OCI-LY1 (cell line): Measurements from ENCODE around the gene MS4A12.

ENCODE experiments used
- H2AFZ ChIP-seq: fragments of 200-600 bp; sonication (generic), shearing (Covaris generic); 2 replicates; pipeline ENCODE4 v1.6.0; 2014; ENCODE audit warnings: antibody characterized with exemption, mild to moderate bottlenecking, low read length
- H3F3A ChIP-seq: fragments of 200-600 bp; sonication (generic), shearing (Covaris generic); 2 replicates; pipeline ENCODE4 v1.6.0; 2014; ENCODE audit warnings: mild to moderate bottlenecking, antibody characterized with exemption, low read length, moderate library complexity; ENCODE audit not compliant: insufficient read depth
- H3K27ac ChIP-seq: fragments of 200-600 bp; sonication (generic); 2 replicates; pipeline ENCODE4 v1.5.1; 2014; ENCODE audit warnings: low read length, mixed run types, mild to moderate bottlenecking, low read depth; ENCODE audit not compliant: poor library complexity, severe bottlenecking
- H3K27me3 ChIP-seq: fragments of 200-600 bp; sonication (generic); 2 replicates; pipeline ENCODE4 v1.6.0; 2014; ENCODE audit warnings: antibody characterized with exemption, mild to moderate bottlenecking, low read length, moderate library complexity; ENCODE audit not compliant: insufficient read depth
- H3K36me3 ChIP-seq: fragments of 200-600 bp; sonication (generic); 2 replicates; pipeline ENCODE4 v1.6.1; 2014; ENCODE audit warnings: mild to moderate bottlenecking, antibody characterized with exemption, low read length, moderate library complexity, mixed read lengths; ENCODE audit not compliant: insufficient read depth
- H3K4me1 ChIP-seq: fragments of 200-600 bp; sonication (generic); 2 replicates; pipeline ENCODE4 v1.5.1; 2014; ENCODE audit warnings: mild to moderate bottlenecking, low read length, moderate library complexity; ENCODE audit not compliant: insufficient read depth, severe bottlenecking
- H3K4me2 ChIP-seq: fragments of 200-600 bp; sonication (generic), shearing (Covaris generic); 2 replicates; pipeline ENCODE4 v1.6.1; 2014; ENCODE audit warnings: low read length
- H3K4me3 ChIP-seq: fragments of 200-600 bp; sonication (generic); 2 replicates; pipeline ENCODE4 v1.5.1; 2014; ENCODE audit warnings: low read length, low read depth, mild to moderate bottlenecking, mixed read lengths; ENCODE audit not compliant: poor library complexity, severe bottlenecking
- H3K79me2 ChIP-seq: fragments of 200-600 bp; shearing (Covaris generic); 2 replicates; pipeline ENCODE4 v1.6.1; 2016; ENCODE audit warnings: mixed run types, low read length, mixed read lengths; ENCODE audit not compliant: insufficient read depth
- H3K9ac ChIP-seq: fragments of 200-600 bp; sonication (generic), shearing (Covaris generic); 2 replicates; pipeline ENCODE4 v1.6.1; 2014; ENCODE audit warnings: mild to moderate bottlenecking, low read length, mixed read lengths
- H3K9me2 ChIP-seq: fragments of 200-600 bp; sonication (generic), shearing (Covaris generic); 2 replicates; pipeline ENCODE4 v1.6.1; 2014; ENCODE audit warnings: low read depth, mild to moderate bottlenecking, low read length, mixed read lengths
- H3K9me3 ChIP-seq: fragments of 200-600 bp; shearing (Covaris generic); 2 replicates; pipeline ENCODE4 v1.6.1; 2014; ENCODE audit warnings: low read length, mixed read lengths
- H4K20me1 ChIP-seq: fragments of 200-600 bp; sonication (generic), shearing (Covaris generic); 2 replicates; pipeline ENCODE4 v1.6.0; 2016; ENCODE audit warnings: mild to moderate bottlenecking, low read length; ENCODE audit not compliant: insufficient read depth
- EZH2 ChIP-seq: fragments of 200-600 bp; sonication (generic), shearing (Covaris generic); IDR thresholded peaks from 2 replicates; pipeline ENCODE4 v1.8.0; 2017; ENCODE audit warnings: borderline replicate concordance, mixed run types, mild to moderate bottlenecking, antibody characterized with exemption, low read length, moderate library complexity, mixed read lengths
- TF ChIP-seq, protein P1 (sequence below): fragments of 200-600 bp; sonication (generic), shearing (Covaris generic); IDR thresholded peaks from 2 replicates; pipeline ENCODE4 v1.5.1; 2017; ENCODE audit warnings: mild to moderate bottlenecking, antibody characterized with exemption, low read length, moderate library complexity, mixed read lengths

Gene MS4A12

DNA sequence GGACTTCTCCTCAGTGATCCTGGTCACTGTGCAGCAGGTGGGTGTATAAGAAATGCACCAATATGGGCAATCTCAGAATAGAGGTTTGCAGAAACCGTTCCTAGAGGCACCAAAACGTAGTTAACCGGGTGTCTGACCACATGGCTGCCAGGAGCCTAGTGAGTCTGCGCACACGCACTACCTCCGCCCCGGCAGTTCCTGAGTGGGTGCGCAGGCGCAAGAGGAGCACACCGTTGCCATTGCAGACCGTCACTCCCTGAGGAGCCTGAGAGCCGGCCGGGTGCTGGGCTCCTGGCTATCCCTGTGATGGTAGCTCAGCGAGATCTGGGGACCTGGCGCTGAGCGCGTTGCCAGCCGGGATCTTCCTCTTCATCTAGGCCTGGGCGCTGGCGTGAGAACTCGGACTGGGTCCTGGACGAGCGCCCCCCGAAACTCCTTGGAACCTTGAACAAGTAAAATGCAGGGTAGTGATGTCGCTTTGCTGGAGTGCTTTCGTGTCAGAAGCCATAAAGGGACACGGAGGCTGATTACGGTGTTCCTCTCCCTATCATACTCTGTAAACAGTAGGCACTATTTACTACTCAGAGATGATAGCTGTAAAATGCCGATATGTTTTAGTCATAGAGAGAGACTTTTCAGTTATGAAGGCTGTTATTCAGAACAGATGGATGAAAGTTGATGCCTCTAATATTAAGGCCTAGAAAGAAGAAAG, 22.7 kb downstream of the MS4A12 start, which contains the start of gene MS4A13:
TSS of gene MS4A13 (plus strand) at position 249 of the 712 bp plus-strand sequence. CDS start 2,692 bp downstream, outside the sequence.
- Histone ChIP-seq H3K79me2 (no peaks in the 10 kb centered on the region), H3K9ac (no peak within 1 kb of the TSS), H3K4me2 (no peak within 1 kb of the TSS), H4K20me1 (no peaks in the 10 kb centered on the region), H3K4me3 (no peak within 1 kb of the TSS), H3K9me3 (no peaks in the 10 kb centered on the region), H3K9me2 (no peaks in the 10 kb centered on the region), H3K27ac (no peak within 1 kb of the TSS), H2AFZ (no peak within 1 kb of the TSS), H3K4me1 (no peaks in the 10 kb centered on the region), H3F3A (no peaks in the 10 kb centered on the region), H3K27me3 (no peaks in the 10 kb centered on the region; the same call in 1 of the 2 replicates), H3K36me3 (no peaks in the 10 kb centered on the region)
- TF ChIP-seq, protein P1, sequence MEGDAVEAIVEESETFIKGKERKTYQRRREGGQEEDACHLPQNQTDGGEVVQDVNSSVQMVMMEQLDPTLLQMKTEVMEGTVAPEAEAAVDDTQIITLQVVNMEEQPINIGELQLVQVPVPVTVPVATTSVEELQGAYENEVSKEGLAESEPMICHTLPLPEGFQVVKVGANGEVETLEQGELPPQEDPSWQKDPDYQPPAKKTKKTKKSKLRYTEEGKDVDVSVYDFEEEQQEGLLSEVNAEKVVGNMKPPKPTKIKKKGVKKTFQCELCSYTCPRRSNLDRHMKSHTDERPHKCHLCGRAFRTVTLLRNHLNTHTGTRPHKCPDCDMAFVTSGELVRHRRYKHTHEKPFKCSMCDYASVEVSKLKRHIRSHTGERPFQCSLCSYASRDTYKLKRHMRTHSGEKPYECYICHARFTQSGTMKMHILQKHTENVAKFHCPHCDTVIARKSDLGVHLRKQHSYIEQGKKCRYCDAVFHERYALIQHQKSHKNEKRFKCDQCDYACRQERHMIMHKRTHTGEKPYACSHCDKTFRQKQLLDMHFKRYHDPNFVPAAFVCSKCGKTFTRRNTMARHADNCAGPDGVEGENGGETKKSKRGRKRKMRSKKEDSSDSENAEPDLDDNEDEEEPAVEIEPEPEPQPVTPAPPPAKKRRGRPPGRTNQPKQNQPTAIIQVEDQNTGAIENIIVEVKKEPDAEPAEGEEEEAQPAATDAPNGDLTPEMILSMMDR, result no peak
- TF ChIP-seq EZH2, result no peak

GRCh38 chr11:60528465-60528864, 35.9 kb downstream of the MS4A12 start:
- no peak overlapping the region for H3K9ac ChIP-seq
- no peaks in the 10 kb centered on the region for H3K4me1 ChIP-seq
- TF ChIP-seq, protein P1, result no peak
- TF ChIP-seq EZH2, result no peak
- no peak overlapping the region for H3K4me3 ChIP-seq
- H3K9me2 ChIP-seq, result no peaks in the 10 kb centered on the region
- H3K79me2 ChIP-seq, result no peaks in the 10 kb centered on the region
- H3F3A ChIP-seq, result no peaks in the 10 kb centered on the region
- no peak overlapping the region for H2AFZ ChIP-seq
- no peaks in the 10 kb centered on the region for H3K27me3 ChIP-seq
- H3K36me3 ChIP-seq, result no peaks in the 10 kb centered on the region
- no peak overlapping the region for H3K4me2 ChIP-seq
- H3K27ac ChIP-seq, result no peak overlapping the region
- no peaks in the 10 kb centered on the region for H4K20me1 ChIP-seq
- no peaks in the 10 kb centered on the region for H3K9me3 ChIP-seq

- no peak overlapping the region for H3K4me3 ChIP-seq
- no peaks in the 10 kb centered on the region for H3K9me3 ChIP-seq
- no peaks in the 10 kb centered on the region for H3K36me3 ChIP-seq
- H3K4me1 ChIP-seq, result no peaks in the 10 kb centered on the region
- no peak overlapping the region for H2AFZ ChIP-seq
- H3K4me2 ChIP-seq, result no peak overlapping the region
- H3K9ac ChIP-seq, result no peak overlapping the region
- H3K27ac ChIP-seq, result no peak overlapping the region
- TF ChIP-seq, protein P1, result no peak
- TF ChIP-seq EZH2, result no peak
- no peaks in the 10 kb centered on the region for H4K20me1 ChIP-seq
- H3F3A ChIP-seq, result no peaks in the 10 kb centered on the region
- no peaks in the 10 kb centered on the region for H3K79me2 ChIP-seq
- H3K9me2 ChIP-seq, result no peaks in the 10 kb centered on the region
- H3K27me3 ChIP-seq, result no peaks in the 10 kb centered on the region
Observed at GRCh38 chr11:60528934-60529333, 36.4 kb downstream of the MS4A12 start.
